ENCODE measurements around the gene CCSAP. TPM values are rescaled to one million over a fixed set of nuclear protein-coding genes. Genes with fewer than 3 reads are reported as not detected.
A peak's percentile ranks its signal among the peaks of the same experiment; 100 is the strongest.

The CCSAP gene, protein sequence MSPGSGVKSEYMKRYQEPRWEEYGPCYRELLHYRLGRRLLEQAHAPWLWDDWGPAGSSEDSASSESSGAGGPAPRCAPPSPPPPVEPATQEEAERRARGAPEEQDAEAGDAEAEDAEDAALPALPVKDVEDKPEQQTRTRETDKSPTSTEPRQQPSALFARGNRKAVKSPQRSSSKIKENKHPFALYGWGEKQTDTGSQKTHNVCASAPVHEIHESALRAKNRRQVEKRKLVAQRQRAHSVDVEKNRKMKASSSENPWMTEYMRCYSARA
- polyA plus RNA-seq = 1 to 10 TPM in 3 of 4 donors, under 1 TPM in 1; 0.89 to 4.5 (median 2.0) TPM
- long read RNA-seq, donor 1 = 0 reads
- long read RNA-seq, donor 2 = 0 reads
- long read RNA-seq, donor 3 = 0 reads
- long read RNA-seq, donor 4 = 0 reads
- long read RNA-seq, donor 5, full-length matches to known transcripts = 1 of 1 reads
- long read RNA-seq, donor 5, partial matches to known transcripts = 0 of 1 reads
- long read RNA-seq, donor 5, other reads (novel, unspliced or antisense) = 0 of 1 reads
- long read RNA-seq, donor 6, full-length matches to known transcripts = 2 of 2 reads
- long read RNA-seq, donor 6, partial matches to known transcripts = 0 of 2 reads
- long read RNA-seq, donor 6, other reads (novel, unspliced or antisense) = 0 of 2 reads
- long read RNA-seq, donor 7 = 0 reads
- long read RNA-seq, donor 8 = 0 reads
- long read RNA-seq, donor 9 = 0 reads
- long read RNA-seq, donor 10, full-length matches to known transcripts = 1 of 1 reads
- long read RNA-seq, donor 10, partial matches to known transcripts = 0 of 1 reads
- long read RNA-seq, donor 10, other reads (novel, unspliced or antisense) = 0 of 1 reads

DNA sequence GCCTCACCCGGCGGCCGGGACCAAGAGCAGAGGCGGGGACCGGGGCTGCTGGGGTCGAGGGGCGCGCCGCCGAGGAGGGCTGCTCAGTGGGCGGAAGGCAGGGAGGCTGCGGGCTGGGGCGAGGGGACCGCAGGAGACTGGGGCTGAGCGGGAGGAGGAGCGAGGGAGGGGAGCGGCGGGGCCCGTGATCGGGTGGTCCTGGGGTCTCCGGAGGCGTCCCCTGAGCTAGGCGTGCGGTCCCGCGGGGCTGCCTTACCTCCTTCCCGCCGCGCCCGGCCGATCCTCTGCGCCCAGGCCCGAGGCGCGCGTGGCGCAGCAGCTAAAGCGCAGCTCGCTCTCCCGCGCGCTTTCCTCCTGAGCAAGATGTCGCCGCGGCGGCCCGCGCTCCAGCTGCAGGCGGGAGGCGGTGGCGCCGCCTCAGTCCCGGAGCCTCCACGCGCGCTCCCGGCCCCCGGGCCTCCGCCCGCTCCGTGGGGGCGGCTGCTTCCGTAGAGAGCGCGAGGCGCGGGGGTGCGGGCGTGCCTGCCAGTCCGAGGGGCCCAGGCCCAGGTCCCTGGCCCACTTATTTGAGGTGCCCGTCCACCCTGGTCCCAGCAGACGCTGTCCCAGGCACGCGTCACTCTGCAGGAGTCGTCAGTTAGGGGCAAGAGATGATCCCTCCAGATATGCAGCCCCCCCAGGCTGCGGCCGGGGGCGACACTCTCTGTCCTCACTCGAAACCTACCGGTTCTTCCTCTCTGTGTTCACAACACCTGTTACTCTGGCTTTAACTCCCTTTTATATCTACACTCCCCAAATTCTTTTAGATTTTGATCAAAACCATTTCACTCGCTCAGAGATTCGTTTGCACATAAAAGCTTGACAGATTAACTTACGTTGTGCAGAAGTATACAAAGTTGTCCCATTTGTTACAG, at the start of gene CCSAP:
TSS of gene CCSAP (minus strand) at position 392 of the 914 bp plus-strand sequence. CDS start 582 bp downstream, outside the sequence.
- H3K36me3 ChIP-seq (ENCODE audit: control insufficient read depth in 3 of 3, insufficient read depth in 2 of 3, low read depth in 1 of 3, low read length in 3 of 3) = no peaks in the 10 kb centered on the region
- peaks cover 0 to 18% (median 0%) of the 10 kb centered on the region in 3 donors for H3K27me3 ChIP-seq (ENCODE audit: control insufficient read depth in 3 of 3, insufficient read depth in 3 of 3, low read length in 3 of 3)
- no peaks in the 10 kb centered on the region for H3K9me3 ChIP-seq (ENCODE audit: control insufficient read depth in 2 of 2, insufficient read depth in 1 of 2, low read depth in 1 of 2, low read length in 1 of 2)
- H3K4me1 ChIP-seq (ENCODE audit: control insufficient read depth in 3 of 3, insufficient read depth in 2 of 3, low read depth in 1 of 3, low read length in 2 of 3) = peaks cover 0 to 7% (median 0%) of the 10 kb centered on the region in 3 donors
- peak within 1 kb of the TSS; percentile 66 to 90 (median 75) for H3K27ac ChIP-seq (ENCODE audit: low read depth in 1 of 3, low read length in 2 of 3)
- 0 to 1% (median 0%) methylated on average over 21 to 83 of the region's 83 CpGs for WGBS, 3 donors
- FAIRE-seq (no peak), DNase-seq (peak; percentile 42 to 83)
- peak within 1 kb of the TSS; percentile 44 to 87 (median 83) for H3K4me3 ChIP-seq (ENCODE audit: low read depth in 1 of 3, low read length in 3 of 3)

DNA sequence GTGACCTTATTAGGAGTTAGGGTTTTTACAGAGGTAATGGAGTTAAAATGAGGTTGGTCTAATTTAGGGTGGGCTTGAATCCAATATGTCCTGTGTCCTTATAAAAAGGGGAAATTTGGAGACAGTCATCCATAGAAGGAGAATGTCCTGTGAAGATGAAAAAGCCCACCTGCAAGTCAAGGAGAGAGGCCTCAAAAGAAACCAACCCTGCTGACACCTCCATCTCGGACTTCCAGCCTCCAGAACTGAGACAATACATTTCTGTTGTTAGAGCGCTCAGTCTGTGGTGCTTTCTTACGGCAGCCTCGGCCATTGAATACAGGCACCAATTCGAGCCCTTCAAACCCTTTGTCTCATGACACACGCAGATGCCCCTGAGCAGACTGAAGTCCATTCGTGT, 47.3 kb upstream of the CCSAP start:
- FAIRE-seq (no peak), DNase-seq (no peak)
- Histone ChIP-seq H3K27ac (ENCODE audit: low read depth in 1 of 3, low read length in 2 of 3) (no peak overlapping the region), H3K4me1 (ENCODE audit: control insufficient read depth in 3 of 3, insufficient read depth in 2 of 3, low read depth in 1 of 3, low read length in 2 of 3) (no peaks in the 10 kb centered on the region), H3K9me3 (ENCODE audit: control insufficient read depth in 2 of 2, insufficient read depth in 1 of 2, low read depth in 1 of 2, low read length in 1 of 2) (peaks cover 0 to 2% of the 10 kb centered on the region in 2 donors), H3K36me3 (ENCODE audit: control insufficient read depth in 3 of 3, insufficient read depth in 2 of 3, low read depth in 1 of 3, low read length in 3 of 3) (no peaks in the 10 kb centered on the region), H3K27me3 (ENCODE audit: control insufficient read depth in 3 of 3, insufficient read depth in 3 of 3, low read length in 3 of 3) (peaks cover 0 to 2% (median 0%) of the 10 kb centered on the region in 3 donors), H3K4me3 (ENCODE audit: low read depth in 1 of 3, low read length in 3 of 3) (no peak overlapping the region)
- 91 to 95% (median 92%) methylated on average over 7 of the region's 7 CpGs for WGBS, 3 donors

DNA sequence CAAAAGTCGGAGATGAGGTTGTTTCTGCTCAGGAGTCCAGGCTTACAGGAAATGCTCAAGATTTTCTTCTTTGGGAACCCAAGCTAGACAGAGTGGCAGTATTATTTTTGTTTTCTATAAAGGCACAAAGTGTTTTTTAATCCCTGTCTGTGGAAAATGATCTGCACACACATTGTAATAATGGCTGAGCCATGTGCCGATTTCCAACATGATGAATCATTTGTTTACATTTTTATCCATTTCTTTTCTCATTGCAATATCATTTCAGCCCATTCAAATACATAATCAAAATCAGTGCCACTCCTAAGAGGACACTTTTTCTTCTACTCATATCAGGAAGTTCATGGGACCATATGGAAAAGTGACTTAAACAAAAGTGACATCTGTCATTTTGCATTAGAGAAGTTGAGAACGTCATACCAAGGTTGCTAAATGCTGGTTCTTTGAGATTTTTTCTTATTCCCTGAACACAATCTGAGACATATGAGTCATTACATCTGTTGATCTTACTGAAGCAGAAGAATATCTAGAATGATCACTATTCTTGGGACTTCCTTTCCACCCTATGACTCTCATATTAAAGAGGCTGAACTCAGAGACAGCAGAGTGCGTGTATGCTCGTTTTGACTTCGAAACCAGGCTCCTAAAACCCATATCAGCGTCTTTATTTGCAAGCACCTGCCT, 46.2 kb upstream of the CCSAP start:
- Histone ChIP-seq H3K4me1 (ENCODE audit: control insufficient read depth in 3 of 3, insufficient read depth in 2 of 3, low read depth in 1 of 3, low read length in 2 of 3) (no peaks in the 10 kb centered on the region), H3K27ac (ENCODE audit: low read depth in 1 of 3, low read length in 2 of 3) (no peak overlapping the region), H3K9me3 (ENCODE audit: control insufficient read depth in 2 of 2, insufficient read depth in 1 of 2, low read depth in 1 of 2, low read length in 1 of 2) (peaks cover 0 to 3% of the 10 kb centered on the region in 2 donors), H3K27me3 (ENCODE audit: control insufficient read depth in 3 of 3, insufficient read depth in 3 of 3, low read length in 3 of 3) (peaks cover 0 to 4% (median 0%) of the 10 kb centered on the region in 3 donors), H3K36me3 (ENCODE audit: control insufficient read depth in 3 of 3, insufficient read depth in 2 of 3, low read depth in 1 of 3, low read length in 3 of 3) (no peaks in the 10 kb centered on the region), H3K4me3 (ENCODE audit: low read depth in 1 of 3, low read length in 3 of 3) (no peak overlapping the region)
- no peak for FAIRE-seq
- no peak for DNase-seq
- WGBS, 3 donors = 68% methylated on average over 7 of the region's 7 CpGs

DNA sequence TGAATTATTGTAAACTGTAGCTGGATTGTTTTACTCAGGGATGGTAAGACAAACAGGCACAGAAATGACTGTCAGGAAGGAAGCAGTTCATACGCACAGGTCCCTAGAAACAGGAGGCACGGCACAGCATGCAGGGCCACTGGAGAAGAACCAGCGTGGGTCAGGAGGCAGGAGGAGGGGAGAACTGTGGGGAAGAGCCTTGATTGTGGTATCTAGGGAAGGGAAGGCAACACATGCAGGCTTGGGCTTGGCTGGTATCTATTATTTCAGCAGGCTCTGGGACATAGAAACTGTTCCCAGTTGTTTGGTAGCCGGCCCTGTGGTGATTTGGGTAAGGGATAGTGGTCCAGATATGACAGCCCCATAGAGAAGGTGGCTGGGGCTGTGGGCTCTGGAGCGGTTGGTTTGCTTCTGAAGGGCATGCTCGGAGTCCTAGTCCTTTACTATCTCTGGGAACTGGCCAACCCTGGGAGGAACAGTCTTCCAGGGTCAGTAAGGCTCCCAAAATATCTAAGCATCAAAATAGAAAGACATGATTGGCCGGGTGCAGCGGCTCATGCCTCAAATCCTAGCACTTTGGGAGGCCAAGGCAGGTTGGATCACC, 43.1 kb upstream of the CCSAP start:
- Histone ChIP-seq H3K36me3 (ENCODE audit: control insufficient read depth in 3 of 3, insufficient read depth in 2 of 3, low read depth in 1 of 3, low read length in 3 of 3) (no peaks in the 10 kb centered on the region), H3K27me3 (ENCODE audit: control insufficient read depth in 3 of 3, insufficient read depth in 3 of 3, low read length in 3 of 3) (peaks cover 0 to 11% (median 0%) of the 10 kb centered on the region in 3 donors), H3K4me3 (ENCODE audit: low read depth in 1 of 3, low read length in 3 of 3) (no peak overlapping the region), H3K27ac (ENCODE audit: low read depth in 1 of 3, low read length in 2 of 3) (no peak overlapping the region), H3K4me1 (ENCODE audit: control insufficient read depth in 3 of 3, insufficient read depth in 2 of 3, low read depth in 1 of 3, low read length in 2 of 3) (no peaks in the 10 kb centered on the region), H3K9me3 (ENCODE audit: control insufficient read depth in 2 of 2, insufficient read depth in 1 of 2, low read depth in 1 of 2, low read length in 1 of 2) (peaks cover 0 to 4% of the 10 kb centered on the region in 2 donors)
- no peak for FAIRE-seq
- no peak for DNase-seq
- WGBS, 3 donors = 67 to 81% (median 76%) methylated on average over 8 of the region's 8 CpGs

DNA sequence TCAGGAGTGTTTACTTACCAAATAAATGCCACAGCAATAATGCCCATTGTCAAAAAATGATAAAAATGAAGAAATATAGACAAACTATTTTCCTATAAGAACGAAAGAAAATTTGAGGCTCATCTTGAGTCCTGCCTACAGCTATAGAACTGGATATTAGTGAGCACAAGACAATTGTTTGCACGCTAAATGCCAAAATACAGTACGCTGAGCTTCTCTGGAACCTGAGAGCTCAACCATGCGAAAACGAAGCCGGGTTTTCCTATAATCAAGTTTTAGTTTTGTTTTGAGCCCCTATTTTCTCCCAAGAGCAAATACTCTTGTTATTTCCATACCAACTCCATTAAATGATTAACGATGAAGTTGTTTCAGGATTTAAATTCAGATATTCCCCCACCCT, 42.0 kb upstream of the CCSAP start:
- Histone ChIP-seq H3K9me3 (ENCODE audit: control insufficient read depth in 2 of 2, insufficient read depth in 1 of 2, low read depth in 1 of 2, low read length in 1 of 2) (peaks cover 0 to 2% of the 10 kb centered on the region in 2 donors), H3K36me3 (ENCODE audit: control insufficient read depth in 3 of 3, insufficient read depth in 2 of 3, low read depth in 1 of 3, low read length in 3 of 3) (no peaks in the 10 kb centered on the region), H3K27me3 (ENCODE audit: control insufficient read depth in 3 of 3, insufficient read depth in 3 of 3, low read length in 3 of 3) (peaks cover 0 to 13% (median 0%) of the 10 kb centered on the region in 3 donors), H3K4me3 (ENCODE audit: low read depth in 1 of 3, low read length in 3 of 3) (no peak overlapping the region), H3K27ac (ENCODE audit: low read depth in 1 of 3, low read length in 2 of 3) (no peak overlapping the region), H3K4me1 (ENCODE audit: control insufficient read depth in 3 of 3, insufficient read depth in 2 of 3, low read depth in 1 of 3, low read length in 2 of 3) (no peaks in the 10 kb centered on the region)
- no peak for FAIRE-seq
- DNase-seq = no peak
- WGBS, 3 donors = 82 to 94% (median 87%) methylated on average over 7 of the region's 7 CpGs

DNA sequence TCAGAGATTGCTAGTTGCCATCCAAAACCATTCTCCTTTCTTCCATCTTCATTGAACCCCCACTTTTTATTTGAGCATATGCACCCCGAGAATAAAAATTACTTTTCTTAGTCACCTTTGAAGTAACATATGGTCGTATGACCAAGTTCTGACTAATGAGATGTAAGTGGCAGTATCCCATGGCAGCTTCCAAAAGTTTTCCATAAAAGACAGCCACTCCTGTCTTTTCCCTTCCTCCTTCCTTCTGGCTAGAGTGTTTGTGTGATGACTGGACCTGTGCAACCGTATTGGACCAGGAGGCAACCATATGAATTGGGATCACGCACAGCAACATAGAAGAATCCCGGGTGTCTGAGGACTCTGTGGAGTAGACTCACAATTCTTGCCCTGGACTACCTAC, 41.1 kb upstream of the CCSAP start:
- no peaks in the 10 kb centered on the region for H3K4me1 ChIP-seq (ENCODE audit: control insufficient read depth in 3 of 3, insufficient read depth in 2 of 3, low read depth in 1 of 3, low read length in 2 of 3)
- peaks cover 0 to 2% of the 10 kb centered on the region in 2 donors for H3K9me3 ChIP-seq (ENCODE audit: control insufficient read depth in 2 of 2, insufficient read depth in 1 of 2, low read depth in 1 of 2, low read length in 1 of 2)
- H3K4me3 ChIP-seq (ENCODE audit: low read depth in 1 of 3, low read length in 3 of 3) = no peak overlapping the region
- H3K36me3 ChIP-seq (ENCODE audit: control insufficient read depth in 3 of 3, insufficient read depth in 2 of 3, low read depth in 1 of 3, low read length in 3 of 3) = no peaks in the 10 kb centered on the region
- no peak overlapping the region for H3K27ac ChIP-seq (ENCODE audit: low read depth in 1 of 3, low read length in 2 of 3)
- H3K27me3 ChIP-seq (ENCODE audit: control insufficient read depth in 3 of 3, insufficient read depth in 3 of 3, low read length in 3 of 3) = peaks cover 0 to 13% (median 0%) of the 10 kb centered on the region in 3 donors
- 88 to 94% (median 93%) methylated on average over 5 of the region's 5 CpGs for WGBS, 3 donors
- FAIRE-seq = no peak
- DNase-seq = no peak

DNA sequence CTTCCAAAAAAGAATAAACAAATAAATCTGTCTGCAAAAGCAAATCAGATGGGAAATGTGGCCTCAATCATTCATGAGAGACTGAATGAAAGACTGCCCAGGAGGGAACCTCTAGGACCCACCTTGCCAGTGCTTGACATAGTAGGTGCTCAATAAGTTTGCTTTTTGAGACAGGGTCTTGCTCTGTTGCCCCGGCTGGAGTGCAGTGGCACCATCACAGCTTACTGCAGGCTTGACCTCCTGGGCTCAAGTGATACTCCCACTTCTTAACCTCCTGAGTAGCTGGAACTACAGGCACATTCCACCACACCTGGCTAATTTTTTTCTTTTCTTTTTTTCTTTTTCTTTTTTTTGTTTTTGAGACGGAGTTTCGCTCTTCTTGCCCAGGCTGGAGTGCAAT, 40.3 kb upstream of the CCSAP start:
- no peak for FAIRE-seq
- Histone ChIP-seq H3K27ac (ENCODE audit: low read depth in 1 of 3, low read length in 2 of 3) (no peak overlapping the region), H3K9me3 (ENCODE audit: control insufficient read depth in 2 of 2, insufficient read depth in 1 of 2, low read depth in 1 of 2, low read length in 1 of 2) (peaks cover 0 to 2% of the 10 kb centered on the region in 2 donors), H3K4me1 (ENCODE audit: control insufficient read depth in 3 of 3, insufficient read depth in 2 of 3, low read depth in 1 of 3, low read length in 2 of 3) (no peaks in the 10 kb centered on the region), H3K4me3 (ENCODE audit: low read depth in 1 of 3, low read length in 3 of 3) (no peak overlapping the region), H3K27me3 (ENCODE audit: control insufficient read depth in 3 of 3, insufficient read depth in 3 of 3, low read length in 3 of 3) (peaks cover 0 to 13% (median 0%) of the 10 kb centered on the region in 3 donors), H3K36me3 (ENCODE audit: control insufficient read depth in 3 of 3, insufficient read depth in 2 of 3, low read depth in 1 of 3, low read length in 3 of 3) (no peaks in the 10 kb centered on the region)
- WGBS, 3 donors = 93 to 96% (median 94%) methylated on average over 3 of the region's 3 CpGs
- no peak for DNase-seq
